Retinal pigment epithelial cell (primary cell): ENCODE results near the gene RNF26.

Source experiments
- DNase-seq: peaks from one replicate; pipeline ENCODE4 v3.0.0-alpha.2; 2010; ENCODE audit warnings: low read depth
- H3K4me3 ChIP-seq: 2 replicates; pipeline ENCODE4 v1.5.1; 2011; ENCODE audit warnings: mild to moderate bottlenecking, low read length, control low read depth, moderate library complexity
- TF ChIP-seq, protein P1 (sequence below): conservative IDR thresholded peaks from 2 replicates; pipeline ENCODE4 v1.5.1; 2011; ENCODE audit warnings: low read depth, low read length, control low read depth, inconsistent platforms

Gene RNF26

DNA sequence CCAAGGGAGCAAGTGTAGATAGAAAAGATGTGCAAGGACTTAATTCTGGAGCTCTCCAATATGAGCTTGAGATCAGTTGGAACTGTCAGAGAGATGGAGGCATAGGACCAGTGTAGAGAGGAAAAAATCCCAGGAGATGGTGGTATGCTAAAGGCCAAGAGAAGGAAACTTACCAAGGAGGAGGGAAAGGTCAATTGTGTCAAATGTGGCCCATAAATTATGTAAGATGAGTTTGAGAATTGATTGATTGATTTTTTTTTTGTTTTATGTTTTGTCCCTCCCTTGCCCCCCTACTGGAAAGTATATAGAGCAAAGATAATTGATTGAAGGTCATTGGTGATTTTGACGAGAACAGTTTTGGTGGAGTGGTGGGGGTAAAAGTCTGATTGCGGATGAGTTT, 50.0 kb downstream of the RNF26 start:
- no peak overlapping the region for H3K4me3 ChIP-seq
- DNase-seq, result no peak
- TF ChIP-seq, protein P1, sequence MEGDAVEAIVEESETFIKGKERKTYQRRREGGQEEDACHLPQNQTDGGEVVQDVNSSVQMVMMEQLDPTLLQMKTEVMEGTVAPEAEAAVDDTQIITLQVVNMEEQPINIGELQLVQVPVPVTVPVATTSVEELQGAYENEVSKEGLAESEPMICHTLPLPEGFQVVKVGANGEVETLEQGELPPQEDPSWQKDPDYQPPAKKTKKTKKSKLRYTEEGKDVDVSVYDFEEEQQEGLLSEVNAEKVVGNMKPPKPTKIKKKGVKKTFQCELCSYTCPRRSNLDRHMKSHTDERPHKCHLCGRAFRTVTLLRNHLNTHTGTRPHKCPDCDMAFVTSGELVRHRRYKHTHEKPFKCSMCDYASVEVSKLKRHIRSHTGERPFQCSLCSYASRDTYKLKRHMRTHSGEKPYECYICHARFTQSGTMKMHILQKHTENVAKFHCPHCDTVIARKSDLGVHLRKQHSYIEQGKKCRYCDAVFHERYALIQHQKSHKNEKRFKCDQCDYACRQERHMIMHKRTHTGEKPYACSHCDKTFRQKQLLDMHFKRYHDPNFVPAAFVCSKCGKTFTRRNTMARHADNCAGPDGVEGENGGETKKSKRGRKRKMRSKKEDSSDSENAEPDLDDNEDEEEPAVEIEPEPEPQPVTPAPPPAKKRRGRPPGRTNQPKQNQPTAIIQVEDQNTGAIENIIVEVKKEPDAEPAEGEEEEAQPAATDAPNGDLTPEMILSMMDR, result no peak
